Activated CD4-positive, alpha-beta T cell treated with anti-CD3 and anti-CD28 coated beads, Interleukin-2, Interleukin-4, amounts not matched to agents 100 ng/mL and 50 ng/mL, durations not matched to agents 16 hours and 8 hours (primary cell): ENCODE data around the gene MRPS34.
"Not testable (repeated sequence)": the region's sequence is repeated elsewhere in the genome, so short reads cannot be mapped to it uniquely, and the experiment has no call there.

Experiments
- DNase-seq: peaks from one replicate; pipeline ENCODE4 v3.0.0-alpha.2; 2020; ENCODE audit warnings: low spot score

Gene MRPS34

DNA sequence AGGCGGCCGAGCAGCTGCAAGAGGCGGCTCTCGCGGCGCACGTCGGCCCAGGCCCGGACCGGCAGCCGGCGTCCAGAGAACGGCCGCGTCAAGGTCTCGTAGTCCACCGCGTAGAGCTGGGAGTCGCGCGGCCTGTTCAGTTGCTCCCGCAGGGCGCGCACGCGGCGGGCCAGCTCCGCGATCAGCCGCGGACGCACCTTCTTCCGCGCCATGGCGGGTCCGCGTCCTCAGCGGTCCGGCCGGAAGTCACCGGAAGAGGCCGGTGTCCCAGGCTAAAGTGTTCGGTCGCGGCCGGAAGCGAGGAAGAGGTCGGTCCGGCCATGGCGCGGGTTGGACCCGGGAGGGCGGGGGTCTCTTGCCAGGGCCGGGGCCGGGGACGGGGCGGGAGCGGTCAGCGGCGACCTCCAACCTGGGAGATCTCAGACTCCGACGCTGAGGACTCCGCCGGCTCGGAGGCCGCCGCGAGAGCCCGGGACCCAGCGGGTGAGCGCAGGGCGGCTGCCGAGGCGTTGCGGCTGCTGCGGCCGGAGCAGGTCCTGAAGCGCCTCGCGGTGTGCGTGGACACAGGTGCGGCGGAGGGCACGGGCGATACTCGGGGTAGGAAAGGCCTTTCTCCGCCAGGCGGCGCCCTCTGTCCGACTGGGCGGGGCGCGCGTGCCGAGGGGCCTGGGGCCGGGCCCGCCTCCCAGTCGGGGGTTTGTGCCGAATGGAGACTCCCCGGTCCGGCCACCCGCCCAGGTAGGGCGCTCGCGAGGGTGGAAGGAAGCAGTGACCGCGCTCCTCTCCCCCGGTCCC lies at the start of gene MRPS34:
Gene MRPS34, minus strand, starts transcription at position 227 of the 795 bp plus-strand sequence. Its CDS starts 15 bp downstream, at position 212.
- peak; percentile 85 for DNase-seq

GRCh38 chr16:1821861-1822611 lies 49.1 kb upstream of the MRPS34 start:
- DNase-seq = no peak

DNA sequence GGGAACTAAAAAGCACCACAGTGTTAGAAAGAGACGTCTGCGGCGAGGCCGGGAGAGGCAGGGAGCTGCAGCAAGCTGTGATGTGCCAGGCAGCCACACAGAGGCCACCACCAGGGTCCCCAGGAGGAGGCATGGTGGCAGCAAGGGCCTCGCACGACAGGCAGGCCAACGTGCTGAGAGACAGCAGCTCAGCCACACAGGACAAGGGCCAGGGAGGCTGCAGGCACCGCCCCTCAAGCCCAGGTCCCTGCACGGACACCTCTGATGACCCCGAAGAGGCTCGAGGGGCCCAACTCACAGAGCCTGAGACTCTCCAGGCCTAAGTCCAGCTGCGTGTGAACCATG lies 48.0 kb upstream of the MRPS34 start:
- no peak for DNase-seq

- no peak for DNase-seq
Observed at GRCh38 chr16:1820096-1820945, 47.4 kb upstream of the MRPS34 start.

DNA sequence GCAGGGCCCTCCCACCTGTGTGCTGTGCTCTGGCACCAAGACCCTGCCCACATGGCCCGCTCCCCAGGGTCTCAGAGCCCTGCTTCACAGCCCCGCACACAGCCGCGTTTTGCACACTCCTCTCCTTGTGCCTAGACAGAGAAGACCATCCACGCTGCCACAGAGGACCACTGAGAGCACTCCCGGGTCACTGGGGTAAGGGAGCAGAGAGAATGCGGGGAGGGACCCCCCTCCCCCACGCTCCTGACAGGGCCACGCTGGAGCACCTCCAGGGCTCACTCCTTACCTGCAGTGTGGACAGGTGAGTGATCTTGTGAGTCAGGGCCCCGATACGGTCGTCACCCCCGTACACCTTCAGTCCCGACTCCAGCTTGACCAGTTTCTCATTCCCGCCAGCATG lies 46.7 kb upstream of the MRPS34 start:
- no peak for DNase-seq

DNA sequence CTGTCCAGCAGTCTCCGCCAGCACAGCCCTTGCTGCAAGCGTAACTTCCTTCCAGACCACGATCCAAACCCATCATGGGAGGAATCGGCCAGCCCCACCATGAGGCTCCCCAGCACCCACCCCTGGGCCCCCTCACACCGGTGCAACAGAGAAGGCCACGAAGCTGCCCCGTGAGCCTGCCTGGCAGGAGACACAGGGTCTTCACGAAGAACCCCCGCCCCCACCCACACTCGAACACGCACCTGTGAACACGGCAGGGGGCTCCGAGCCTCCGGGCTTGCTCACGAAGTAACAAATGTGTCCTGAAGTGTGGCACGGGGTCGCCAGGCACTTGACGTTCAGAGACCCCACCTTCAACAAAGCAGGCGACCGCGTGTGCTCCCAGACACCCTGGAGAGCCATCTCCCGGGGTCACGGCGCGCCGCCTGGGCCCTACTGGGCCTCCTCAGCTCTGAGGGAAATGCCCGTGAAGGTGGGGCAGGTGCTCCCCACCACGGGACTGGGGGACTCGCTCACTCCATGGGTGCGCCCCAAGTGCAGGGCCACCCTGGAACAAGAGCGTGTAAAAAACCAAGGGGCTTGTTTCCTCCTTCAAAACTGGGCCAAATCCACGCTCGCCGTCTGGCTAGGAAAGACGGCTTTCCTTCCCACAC lies 46.1 kb upstream of the MRPS34 start:
- DNase-seq = no peak

DNA sequence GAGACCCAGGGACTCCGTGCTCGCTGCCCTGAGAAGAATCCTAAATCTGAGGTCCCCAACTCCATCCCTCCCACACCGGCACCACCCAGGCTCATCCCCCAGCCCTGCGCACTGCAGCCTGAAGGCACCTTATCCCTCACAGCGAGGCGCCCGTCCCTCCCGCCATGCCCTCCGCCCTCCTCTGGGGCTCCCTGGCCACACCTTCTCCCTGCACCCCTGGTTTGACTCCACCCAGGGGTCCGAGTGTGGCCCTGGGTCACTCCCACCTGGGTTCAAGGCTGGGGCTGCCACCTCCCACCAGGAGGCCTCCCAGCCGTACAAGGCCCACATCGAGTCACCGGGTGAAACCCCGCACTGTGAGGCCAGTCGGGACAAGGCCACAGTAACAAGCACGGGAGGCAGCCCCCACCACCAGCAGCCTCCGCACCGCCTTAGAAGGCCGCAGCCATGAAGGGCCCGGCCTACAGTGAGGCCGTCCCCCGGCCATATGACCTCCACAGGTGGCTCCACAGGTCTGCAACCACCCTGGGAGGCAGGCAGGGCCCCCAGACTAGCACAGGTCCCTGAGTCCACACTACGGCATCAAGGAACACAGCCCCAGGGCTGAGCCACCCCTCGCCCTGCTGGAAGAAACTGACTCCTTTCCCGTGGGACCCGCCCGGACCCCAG lies 45.4 kb upstream of the MRPS34 start:
- DNase-seq = no peak

DNA sequence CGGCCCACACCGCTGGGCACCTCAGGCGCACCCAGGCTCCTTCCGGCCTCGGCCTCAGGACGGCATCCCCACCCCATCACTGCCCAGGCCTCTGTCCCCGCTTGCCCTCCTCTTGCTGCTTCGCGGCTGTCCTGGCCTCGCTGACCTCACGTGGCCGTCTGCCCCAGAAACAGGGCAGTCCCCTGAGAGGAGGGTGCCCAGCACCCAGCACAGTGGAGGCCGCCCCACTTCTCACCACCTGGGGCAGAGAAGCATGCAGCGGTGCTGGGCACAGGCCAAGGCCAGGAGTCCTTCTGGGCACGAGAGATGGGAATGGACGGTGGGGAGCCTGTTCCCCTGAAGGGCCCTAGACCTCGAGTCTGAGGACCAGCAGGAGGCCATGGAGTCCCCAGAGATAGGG lies 44.8 kb upstream of the MRPS34 start:
- no peak for DNase-seq

- DNase-seq = no peak
Observed at GRCh38 chr16:1817276-1817589, 44.3 kb upstream of the MRPS34 start.

- no peak for DNase-seq
Observed at GRCh38 chr16:1816396-1817275, 43.7 kb upstream of the MRPS34 start.

- DNase-seq = no peak
Observed at GRCh38 chr16:1815461-1815860, 42.5 kb upstream of the MRPS34 start.

DNA sequence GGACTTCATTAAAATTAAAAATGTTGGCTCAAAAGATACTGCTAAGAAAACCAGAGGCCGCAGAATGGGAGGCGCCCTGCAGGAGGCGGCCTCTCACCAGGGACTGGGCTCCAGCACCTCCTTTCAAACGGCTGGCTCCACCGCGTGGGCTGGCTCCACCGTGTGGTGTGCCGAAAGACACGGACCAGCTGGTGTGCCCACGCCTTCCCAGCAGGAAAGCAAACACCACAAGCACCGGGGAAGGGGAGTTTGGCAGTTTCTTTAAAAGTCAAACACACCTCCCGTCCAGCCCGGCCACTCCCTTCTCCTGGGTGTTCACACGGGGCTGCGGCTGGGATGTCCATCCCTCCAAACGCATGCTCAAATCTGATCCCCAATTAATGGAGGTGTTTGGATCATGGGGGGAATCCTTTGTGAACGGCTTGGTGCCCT lies 39.8 kb upstream of the MRPS34 start:
- peak; percentile 46 for DNase-seq

GRCh38 chr16:1810536-1810935 lies 37.6 kb upstream of the MRPS34 start:
- DNase-seq = no peak

DNA sequence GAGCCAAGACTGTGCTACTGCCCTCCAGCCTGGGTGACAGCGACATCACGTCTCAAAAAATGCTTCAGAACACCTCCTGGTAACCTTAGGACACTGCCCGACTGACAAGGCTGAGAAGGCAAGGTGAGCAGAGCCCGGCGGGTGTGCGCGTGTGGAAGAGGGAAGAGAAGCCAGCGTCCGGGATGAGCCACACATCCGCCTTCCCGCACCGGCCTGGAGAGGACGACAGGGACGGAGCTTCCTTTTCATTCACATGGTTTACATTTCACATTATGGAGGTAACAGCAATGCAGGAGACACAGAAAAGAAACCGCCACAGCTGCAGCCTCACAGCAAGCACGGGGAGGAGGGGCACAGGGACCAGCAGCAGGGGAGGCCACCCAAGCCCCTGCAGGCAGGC lies 37.2 kb upstream of the MRPS34 start:
- DNase-seq = no peak

- no peak for DNase-seq
Observed at GRCh38 chr16:1809281-1809801, 36.4 kb upstream of the MRPS34 start.

DNA sequence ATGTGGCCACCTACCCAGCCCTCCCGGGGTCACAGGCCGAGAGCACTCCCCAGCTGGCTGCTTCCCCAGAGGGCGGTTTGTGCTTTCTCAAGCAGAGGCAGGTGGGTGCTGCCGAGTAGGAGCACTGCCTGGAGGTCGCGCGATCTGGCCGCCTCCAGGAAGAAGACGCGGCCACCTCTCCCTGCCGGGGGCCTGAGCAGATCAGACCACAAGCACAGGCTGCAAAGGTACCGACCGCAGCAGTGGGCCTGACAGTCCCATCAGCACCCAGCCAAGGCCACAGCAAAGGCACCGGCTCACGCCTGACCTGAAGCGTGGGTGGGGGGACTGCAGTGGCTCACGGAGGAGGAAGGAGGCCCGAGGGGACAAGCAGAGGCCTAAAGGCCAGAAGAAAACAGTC lies 35.8 kb upstream of the MRPS34 start:
- no peak for DNase-seq

DNA sequence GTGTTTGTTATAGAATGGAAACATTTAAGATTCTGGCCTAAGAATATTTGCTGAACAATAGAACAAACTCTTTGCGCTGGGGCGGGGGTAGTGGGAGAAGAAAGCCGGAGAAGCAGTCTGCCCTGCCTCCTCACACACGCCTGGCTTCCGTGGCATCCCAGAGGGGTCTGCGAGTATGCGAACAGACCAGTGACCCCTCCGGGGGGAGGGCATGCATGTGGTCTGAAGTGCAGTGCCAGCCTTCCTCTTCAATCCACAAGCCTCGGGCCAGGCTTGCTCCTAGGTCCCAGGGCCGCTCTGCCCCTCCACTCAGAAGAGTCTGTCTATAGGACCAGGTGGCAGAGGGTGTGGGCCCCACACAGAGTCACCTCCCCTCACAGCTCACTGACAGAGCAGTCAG lies 34.7 kb upstream of the MRPS34 start:
- no peak for DNase-seq

- no peak for DNase-seq
Observed at GRCh38 chr16:1800701-1801100, 27.8 kb upstream of the MRPS34 start.

DNA sequence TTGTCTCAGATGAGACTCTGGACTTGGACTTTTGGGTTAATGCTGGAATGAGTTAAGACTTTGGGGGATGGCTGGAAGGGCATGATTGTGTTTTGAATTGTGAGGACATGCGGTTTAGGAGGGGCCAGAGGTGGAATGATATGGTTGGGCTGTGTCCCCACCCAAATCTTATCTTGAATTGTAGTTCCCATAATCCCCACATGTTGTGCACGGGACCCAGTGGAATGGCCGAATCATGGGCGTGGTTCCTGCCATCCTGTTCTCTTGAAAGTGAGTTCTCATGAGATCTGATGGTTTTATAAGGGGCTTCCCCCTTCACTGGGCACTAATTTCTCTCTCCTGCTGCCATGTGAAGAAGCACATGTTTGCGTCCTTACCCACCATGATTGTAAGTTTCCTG lies 26.3 kb upstream of the MRPS34 start:
- DNase-seq = not testable (repeated sequence)

DNA sequence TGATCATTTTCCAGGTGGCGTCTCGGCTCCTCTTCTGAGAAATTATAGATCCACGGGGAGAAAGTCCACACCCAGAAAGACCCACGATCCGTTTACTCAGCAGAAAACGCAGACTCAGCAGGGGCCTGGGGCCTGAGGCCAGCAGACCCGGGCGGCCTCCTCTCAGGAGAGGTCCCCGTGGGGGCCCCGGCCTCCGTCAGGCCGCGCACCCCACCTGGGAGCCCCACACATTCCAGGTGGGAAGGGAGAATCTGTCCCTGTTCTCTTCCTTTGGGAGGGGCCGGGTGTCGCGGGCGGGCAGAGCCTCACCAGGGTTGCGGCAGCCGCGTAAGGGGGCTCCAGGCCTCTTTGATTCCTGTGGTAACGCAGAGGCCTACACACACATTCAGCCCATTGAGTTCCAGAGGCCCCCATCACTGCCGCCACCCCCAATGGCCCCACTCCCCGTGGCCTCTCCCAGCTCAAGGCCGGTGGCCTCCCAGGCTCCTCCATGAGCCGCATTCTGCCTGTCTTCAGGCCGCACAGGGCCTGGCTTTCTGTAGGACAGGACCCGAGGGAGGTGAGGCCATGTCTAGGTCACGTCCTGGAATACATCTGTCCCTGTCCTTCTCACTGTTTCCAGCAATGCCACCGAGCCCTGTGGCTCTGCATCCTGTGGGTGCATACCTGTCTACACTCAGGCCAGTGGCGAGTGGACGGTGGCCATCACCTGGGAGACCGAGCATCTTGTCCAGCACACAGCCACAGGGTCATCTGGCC lies 22.2 kb upstream of the MRPS34 start:
- no peak for DNase-seq
